Naive thymus-derived CD4-positive, alpha-beta T cell (primary cell): Measurements from ENCODE around the gene HAPLN3. TPM values are rescaled to one million over a fixed set of nuclear protein-coding genes. Genes with fewer than 3 reads are reported as not detected.

Experiments
- ATAC-seq: fragments of 150-1000 bp; cut with Tn5 transposase; 2 replicates; pipeline ENCODE4 v1.10.0; 2021; ENCODE audit warnings: mild to moderate bottlenecking, moderate library complexity
- CTCF ChIA-PET: fragments of 350-600 bp; sonication (Branson Sonifier 250); formaldehyde crosslinking; loops from one replicate; lab custom pipeline; 2021; ENCODE audit warnings: antibody characterized with exemption; lab: Charles Lee
- POLR2A ChIA-PET: fragments of 350-600 bp; sonication (Branson Sonifier 250); formaldehyde crosslinking; loops from one replicate; lab custom pipeline; 2021; ENCODE audit warnings: antibody characterized with exemption, inconsistent platforms; lab: Charles Lee
- DNase-seq, 9 donors: peaks; one replicate each; pipeline versions ENCODE4 v3.0.0 to v3.0.0-alpha.2; 2020 to 2022; ENCODE audit warnings: mixed read lengths in 1 of 9
- H3K27ac ChIP-seq: one replicate; pipeline ENCODE4 v1.7.0; 2013; ENCODE audit warnings: mild to moderate bottlenecking, low read depth, low read length, moderate library complexity
- H3K27me3 ChIP-seq, 2 donors: one replicate each; pipeline ENCODE4 v1.7.0; 2013; ENCODE audit warnings: low read length in 2 of 2, mild to moderate bottlenecking in 2 of 2, moderate library complexity in 2 of 2; ENCODE audit not compliant: control insufficient read depth in 2 of 2, insufficient read depth in 2 of 2
- H3K36me3 ChIP-seq, 3 experiments: 1 replicate in 2 of 3; 2 replicates in 1 of 3; pipeline ENCODE4 v1.7.0; 2013; ENCODE audit warnings: low read length in 3 of 3, mild to moderate bottlenecking in 3 of 3, moderate library complexity in 1 of 3; ENCODE audit not compliant: insufficient read depth in 3 of 3, control insufficient read depth in 2 of 3
- H3K4me1 ChIP-seq, 2 donors: one replicate each; pipeline ENCODE4 v1.7.0; 2013; ENCODE audit warnings: low read length in 2 of 2, mild to moderate bottlenecking in 2 of 2, moderate library complexity in 1 of 2; ENCODE audit not compliant: control insufficient read depth in 2 of 2, insufficient read depth in 2 of 2
- H3K4me3 ChIP-seq: 2 replicates; pipeline ENCODE4 v1.7.0; 2013; ENCODE audit warnings: mild to moderate bottlenecking, low read length
- H3K9me3 ChIP-seq, 3 experiments: 1 replicate in 2 of 3; 2 replicates in 1 of 3; pipeline ENCODE4 v1.7.0; 2013; ENCODE audit warnings: low read length in 3 of 3; ENCODE audit not compliant: control insufficient read depth in 2 of 3
- H3K27ac Mint-ChIP-seq, 9 donors: one replicate each; pipeline ENCODE4 v1.8.0; 2020 to 2022; ENCODE audit warnings: mixed read lengths in 9 of 9, mild to moderate bottlenecking in 8 of 9, moderate library complexity in 5 of 9, inconsistent platforms in 2 of 9
- H3K27me3 Mint-ChIP-seq, 5 donors: one replicate each; pipeline ENCODE4 v1.8.0; 2021 to 2022; ENCODE audit warnings: mixed read lengths in 5 of 5, mild to moderate bottlenecking in 1 of 5
- H3K36me3 Mint-ChIP-seq, 5 donors: one replicate each; pipeline ENCODE4 v1.8.0; 2020 to 2022; ENCODE audit warnings: mixed read lengths in 5 of 5, mild to moderate bottlenecking in 3 of 5, inconsistent platforms in 1 of 5
- H3K4me1 Mint-ChIP-seq, 7 donors: one replicate each; pipeline ENCODE4 v1.8.0; 2020 to 2022; ENCODE audit warnings: mixed read lengths in 7 of 7, mild to moderate bottlenecking in 3 of 7, inconsistent platforms in 1 of 7
- H3K4me3 Mint-ChIP-seq, 10 donors: one replicate each; pipeline ENCODE4 v1.8.0; 2020 to 2022; ENCODE audit warnings: mild to moderate bottlenecking in 10 of 10, mixed read lengths in 10 of 10, moderate library complexity in 6 of 10, inconsistent platforms in 2 of 10
- H3K9me3 Mint-ChIP-seq, 11 donors: one replicate each; pipeline ENCODE4 v1.8.0; 2020 to 2022; ENCODE audit warnings: mixed read lengths in 11 of 11, mild to moderate bottlenecking in 4 of 11, inconsistent platforms in 1 of 11, moderate library complexity in 1 of 11
- intact Hi-C, 2 donors: fragments of 100-400 bp; cut with micrococcal nuclease; formaldehyde crosslinking; loops; one replicate each; pipeline ENCODE4 v1.15.1; 2023
- polyA plus RNA-seq, 2 donors: library from polyadenylated mRNA; unstranded; fragments of 300-500 nt; fragmentation: Illumina TruSeq; gene quantifications; one replicate each; pipeline ENCODE4 v1.2.3, GENCODE V29; 2021
- total RNA-seq, 6 experiments: library from RNA in 5 of 6; stranded (reverse) in 5 of 6; gene quantifications; 1 replicate in 5 of 6; 2 replicates in 1 of 6; pipeline ENCODE4 v1.2.3 and lab custom pipeline; 2021 to 2026

Gene HAPLN3
- total and polyA plus RNA-seq, 7 experiments from 2014 or later, result 37.1 to 158 (median 78.0) TPM

- Histone ChIP-seq H3K9me3 (no peaks in the 10 kb centered on the region), H3K4me1 (peaks cover 27 to 29% of the 10 kb centered on the region in 2 donors), H3K4me3 (no peak overlapping the region), H3K27ac (peak overlapping the region; percentile 44), H3K36me3 (peaks cover 0 to 23% (median 5%) of the 10 kb centered on the region in 3 experiments), H3K27me3 (no peaks in the 10 kb centered on the region)
- no peak for ATAC-seq
- intact Hi-C loops, result loop anchor here in 1 of 2 donors (1.0 kb wide), 1 partner anchor 429 kb away; the partner anchor contains the start of genes MRPL46 and MRPS11
- Mint-ChIP-seq H3K4me1 (peaks cover 31 to 51% (median 40%) of the 10 kb centered on the region in 7 donors), H3K36me3 (peaks cover 0 to 13% (median under 1%) of the 10 kb centered on the region in 5 donors), H3K27me3 (no peaks in the 10 kb centered on the region), H3K27ac (peak overlapping the region; percentile 20 to 97 (median 80)), H3K4me3 (peak overlapping the region; percentile 24 to 98 (median 72)), H3K9me3 (no peaks in the 10 kb centered on the region)
- peak in 1 of 9 donors; percentile 18 for DNase-seq
- ChIA-PET CTCF (interaction anchor here (0.6 to 8.1 kb wide), 5 partner anchors 7 to 282 kb away, joined by 3 to 99 read pairs (median 8); partner anchors contain the start of gene ABHD2), POLR2A (interaction anchor here (6.8 kb wide), 1 partner anchor 8 kb away, joined by 41 read pairs; no protein-coding TSS in a partner anchor)
Observed at GRCh38 chr15:88896333-88897033, 1.1 kb upstream of the HAPLN3 start.

- peak overlapping the region; percentile 86 to 98 (median 94) for H3K4me3 Mint-ChIP-seq
Observed at GRCh38 chr15:88894348-88894818, 961 bp downstream of the HAPLN3 start.

GRCh38 chr15:88891540-88892254, 3.6 kb downstream of the HAPLN3 start:
- ChIA-PET CTCF (interaction anchor here (0.6 to 8.1 kb wide), 5 partner anchors 12 to 291 kb away, joined by 3 to 99 read pairs (median 6); no protein-coding TSS in a partner anchor), POLR2A (interaction anchor here (0.7 to 6.8 kb wide), 2 partner anchors 12 to 71 kb away, joined by 3 to 41 read pairs; no protein-coding TSS in a partner anchor)
- Mint-ChIP-seq H3K4me3 (no peak overlapping the region), H3K27me3 (no peaks in the 10 kb centered on the region), H3K36me3 (peaks cover 0 to 17% (median 0%) of the 10 kb centered on the region in 5 donors), H3K9me3 (no peaks in the 10 kb centered on the region), H3K4me1 (peaks cover 10 to 37% (median 28%) of the 10 kb centered on the region in 7 donors), H3K27ac (peak overlapping the region in 1 of 9 donors; percentile 77)
- H3K4me1 ChIP-seq, result peaks cover 16% of the 10 kb centered on the region in 2 donors
- no peak overlapping the region for H3K27ac ChIP-seq
- H3K36me3 ChIP-seq, result peaks cover 0 to 52% (median 7%) of the 10 kb centered on the region in 3 experiments
- intact Hi-C loops, result no loop called here
- no peaks in the 10 kb centered on the region for H3K27me3 ChIP-seq
- DNase-seq (no peak), ATAC-seq (no peak)
- H3K4me3 ChIP-seq, result no peak overlapping the region
- no peaks in the 10 kb centered on the region for H3K9me3 ChIP-seq

More at GRCh38 chr15:88894348-88894818, 961 bp downstream of the HAPLN3 start:
- intact Hi-C loops, result loop anchor here (1.0 to 2.0 kb wide), 15 partner anchors 10 to 440 kb away; partner anchors contain the start of genes ABHD2 (in 2 of the 2), FANCI (in 1 of the 2), MFGE8 (in 1 of the 2) and MRPL46 (in 1 of the 2)
- Histone ChIP-seq H3K27me3 (no peaks in the 10 kb centered on the region), H3K27ac (peak overlapping the region; percentile 86), H3K36me3 (peaks cover 0 to 34% (median 7%) of the 10 kb centered on the region in 3 experiments), H3K4me3 (peak overlapping the region; percentile 93), H3K4me1 (peaks cover 27 to 29% of the 10 kb centered on the region in 2 donors), H3K9me3 (no peaks in the 10 kb centered on the region)
- POLR2A ChIA-PET, result interaction anchor here (0.8 to 6.8 kb wide), 2 partner anchors 10 to 109 kb away, joined by 3 to 41 read pairs; no protein-coding TSS in a partner anchor
- ATAC-seq (peak; percentile 83), DNase-seq (peak; percentile 66 to 87 (median 84))
- peaks cover 0 to 10% (median 0%) of the 10 kb centered on the region in 5 donors for H3K36me3 Mint-ChIP-seq
- H3K27me3 Mint-ChIP-seq, result no peaks in the 10 kb centered on the region
- H3K27ac Mint-ChIP-seq, result peak overlapping the region; percentile 65 to 93 (median 87)
- CTCF ChIA-PET, result interaction anchor here (0.6 to 8.1 kb wide), 7 partner anchors 10 to 284 kb away, joined by 3 to 99 read pairs (median 7); partner anchors contain the start of gene ABHD2
- H3K4me1 Mint-ChIP-seq, result peaks cover 25 to 51% (median 42%) of the 10 kb centered on the region in 7 donors
- no peaks in the 10 kb centered on the region for H3K9me3 Mint-ChIP-seq

- H3K4me1 Mint-ChIP-seq, result peaks cover 3 to 31% (median 22%) of the 10 kb centered on the region in 7 donors
- no peaks in the 10 kb centered on the region for H3K9me3 Mint-ChIP-seq
- peaks cover 0 to 63% (median 7%) of the 10 kb centered on the region in 3 experiments for H3K36me3 ChIP-seq
- no peak overlapping the region for H3K4me3 ChIP-seq
- H3K27ac ChIP-seq, result no peak overlapping the region
- ChIA-PET POLR2A (interaction anchor here (0.7 to 6.8 kb wide), 2 partner anchors 13 to 27 kb away, joined by 4 to 41 read pairs; no protein-coding TSS in a partner anchor), CTCF (interaction anchor here (0.6 to 8.1 kb wide), 3 partner anchors 13 to 288 kb away, joined by 3 to 99 read pairs (median 9); no protein-coding TSS in a partner anchor)
- no peaks in the 10 kb centered on the region for H3K27me3 ChIP-seq
- H3K27ac Mint-ChIP-seq, result peak overlapping the region in 1 of 9 donors; percentile 12
- H3K27me3 Mint-ChIP-seq, result no peaks in the 10 kb centered on the region
- H3K36me3 Mint-ChIP-seq, result peaks cover 0 to 26% (median 0%) of the 10 kb centered on the region in 5 donors
- no peak overlapping the region for H3K4me3 Mint-ChIP-seq
- no peaks in the 10 kb centered on the region for H3K9me3 ChIP-seq
- intact Hi-C loops, result no loop called here
- DNase-seq (no peak), ATAC-seq (no peak)
- H3K4me1 ChIP-seq, result peaks cover 5 to 7% of the 10 kb centered on the region in 2 donors
Observed at GRCh38 chr15:88890495-88890894, 4.8 kb downstream of the HAPLN3 start.

GRCh38 chr15:88888719-88889118, 6.6 kb downstream of the HAPLN3 start:
- no peak overlapping the region for H3K4me3 ChIP-seq
- H3K36me3 ChIP-seq, result peaks cover 0 to 71% (median 7%) of the 10 kb centered on the region in 3 experiments
- no peaks in the 10 kb centered on the region for H3K9me3 ChIP-seq
- Mint-ChIP-seq H3K36me3 (peaks cover 0 to 38% (median 10%) of the 10 kb centered on the region in 5 donors), H3K27ac (peak overlapping the region in 2 of 9 donors; percentile 56 to 77), H3K27me3 (no peaks in the 10 kb centered on the region), H3K4me3 (no peak overlapping the region), H3K9me3 (no peaks in the 10 kb centered on the region), H3K4me1 (peaks cover 0 to 25% (median 18%) of the 10 kb centered on the region in 7 donors)
- no peaks in the 10 kb centered on the region for H3K27me3 ChIP-seq
- no peak for DNase-seq
- CTCF ChIA-PET, result interaction anchor here (1.6 kb wide), 1 partner anchor 16 kb away, joined by 3 read pairs; no protein-coding TSS in a partner anchor
- H3K27ac ChIP-seq, result no peak overlapping the region
- H3K4me1 ChIP-seq, result peaks cover 0 to 1% of the 10 kb centered on the region in 2 donors
- POLR2A ChIA-PET, result no interaction called here
- intact Hi-C loops, result no loop called here
- ATAC-seq, result no peak
